Aortic smooth muscle cell (primary cell): ENCODE results near the gene TMEM233. TPM values are rescaled to one million over a fixed set of nuclear protein-coding genes. Genes with fewer than 3 reads are reported as not detected.

ENCODE experiments used
- total RNA-seq: library from RNA; depleted of rRNA; stranded (reverse); fragments of >200 nt; gene quantifications from 2 replicates; pipeline ENCODE4 v1.2.3, GENCODE V29; 2014

Gene TMEM233
- total RNA-seq = 0.26 and 0.44 TPM in 2 replicates

DNA sequence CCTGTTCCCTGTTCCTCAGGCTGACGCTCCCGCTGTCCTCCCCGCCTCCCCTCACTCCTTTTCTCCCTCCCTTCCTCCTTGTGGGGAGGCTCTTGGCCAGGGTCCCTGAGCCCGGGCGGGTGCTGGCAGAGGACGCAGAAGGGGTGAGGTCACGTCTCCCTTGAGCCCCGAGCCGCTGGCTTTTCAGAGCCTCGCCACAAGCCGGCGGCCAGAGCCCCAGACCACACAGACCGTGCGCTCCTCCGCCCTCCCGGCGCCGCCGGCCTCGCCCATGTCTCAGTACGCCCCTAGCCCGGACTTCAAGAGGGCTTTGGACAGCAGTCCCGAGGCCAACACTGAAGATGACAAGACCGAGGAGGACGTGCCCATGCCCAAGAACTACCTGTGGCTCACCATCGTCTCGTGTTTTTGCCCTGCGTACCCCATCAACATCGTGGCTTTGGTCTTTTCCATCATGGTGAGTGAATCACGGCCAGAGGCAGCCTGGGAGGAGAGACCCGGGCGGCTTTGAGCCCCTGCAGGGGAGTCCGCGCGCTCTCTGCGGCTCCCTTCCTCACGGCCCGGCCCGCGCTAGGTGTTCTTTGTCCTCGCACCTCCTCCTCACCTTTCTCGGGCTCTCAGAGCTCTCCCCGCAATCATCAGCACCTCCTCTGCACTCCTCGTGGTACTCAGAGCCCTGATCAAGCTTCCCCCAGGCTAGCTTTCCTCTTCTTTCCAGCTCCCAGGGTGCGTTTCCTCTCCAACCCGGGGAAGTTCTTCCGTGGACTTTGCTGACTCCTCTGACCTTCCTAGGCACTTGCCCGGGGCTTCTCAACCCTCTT lies at the start of gene TMEM233:
TSS of gene TMEM233 (plus strand) at position 197 of the 821 bp plus-strand sequence. CDS start at position 272, 75 bp downstream.

DNA sequence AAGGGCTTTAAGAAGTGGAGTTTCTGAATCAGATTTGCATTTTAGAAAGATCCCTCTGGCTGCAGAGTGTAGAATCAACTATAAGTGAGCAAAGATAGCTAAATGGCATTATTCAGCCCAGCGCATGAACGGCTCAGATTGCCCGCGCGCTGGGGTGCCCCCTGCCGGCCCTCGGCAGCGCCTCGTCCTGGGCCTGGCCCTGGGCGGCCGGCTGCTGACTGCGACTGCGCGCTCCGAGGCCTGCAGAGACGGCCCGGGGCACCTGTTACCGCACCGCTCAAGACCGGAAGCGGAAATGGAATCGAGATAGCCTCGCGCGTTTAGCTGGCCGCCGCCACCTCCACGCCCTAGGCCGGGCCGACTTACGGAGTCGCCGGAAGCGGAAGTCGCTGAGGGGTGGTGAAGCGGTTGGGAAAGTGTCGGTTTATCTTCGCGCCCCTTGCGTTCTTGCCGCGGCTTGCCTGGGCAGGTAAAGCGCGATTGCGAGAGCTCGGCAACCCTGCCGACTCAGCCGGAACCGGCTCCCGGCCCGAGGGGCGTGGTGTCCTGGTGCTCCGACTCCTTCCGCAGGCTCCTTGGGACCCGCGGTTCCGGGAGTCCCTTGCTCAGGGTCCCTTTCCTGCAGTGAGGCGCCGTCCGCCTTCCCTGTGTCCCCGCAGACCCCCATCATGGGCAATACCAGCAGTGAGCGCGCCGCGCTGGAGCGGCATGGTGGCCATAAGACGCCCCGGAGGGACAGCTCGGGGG lies 74.2 kb downstream of the TMEM233 start, which contains the start of gene PRKAB1:
TSS of gene PRKAB1 (plus strand) at position 557 of the 747 bp plus-strand sequence. CDS start at position 669, 112 bp downstream.

Other genes with a start within 250 kb of the TMEM233 start
- 11.4 and 12.6 TPM in 2 replicates for gene PRKAB1, start 74.4 kb downstream of the TMEM233 start, total RNA-seq